Subcutaneous adipose tissue (tissue), 4 donors: ENCODE results near the gene RANBP1. TPM values are rescaled to one million over a fixed set of nuclear protein-coding genes. Genes with fewer than 3 reads are reported as not detected.

Experiments
- total RNA-seq, 4 donors: library from RNA; depleted of rRNA; stranded (reverse); fragments of >200 nt; gene quantifications; one replicate each; pipeline ENCODE4 v1.1.0, GENCODE V29; 2016
- TF ChIP-seq, protein P1 (sequence below): fragments of 450-650 bp; IDR thresholded peaks from one replicate; pipeline ENCODE4 v1.5.1; 2016; ENCODE audit warnings: low read depth, mild to moderate bottlenecking, control low read depth, antibody characterized with exemption, moderate library complexity

The RANBP1 gene
- total RNA-seq, 4 donors from 2014 or later, result 75.1 to 156 (median 116) TPM

DNA sequence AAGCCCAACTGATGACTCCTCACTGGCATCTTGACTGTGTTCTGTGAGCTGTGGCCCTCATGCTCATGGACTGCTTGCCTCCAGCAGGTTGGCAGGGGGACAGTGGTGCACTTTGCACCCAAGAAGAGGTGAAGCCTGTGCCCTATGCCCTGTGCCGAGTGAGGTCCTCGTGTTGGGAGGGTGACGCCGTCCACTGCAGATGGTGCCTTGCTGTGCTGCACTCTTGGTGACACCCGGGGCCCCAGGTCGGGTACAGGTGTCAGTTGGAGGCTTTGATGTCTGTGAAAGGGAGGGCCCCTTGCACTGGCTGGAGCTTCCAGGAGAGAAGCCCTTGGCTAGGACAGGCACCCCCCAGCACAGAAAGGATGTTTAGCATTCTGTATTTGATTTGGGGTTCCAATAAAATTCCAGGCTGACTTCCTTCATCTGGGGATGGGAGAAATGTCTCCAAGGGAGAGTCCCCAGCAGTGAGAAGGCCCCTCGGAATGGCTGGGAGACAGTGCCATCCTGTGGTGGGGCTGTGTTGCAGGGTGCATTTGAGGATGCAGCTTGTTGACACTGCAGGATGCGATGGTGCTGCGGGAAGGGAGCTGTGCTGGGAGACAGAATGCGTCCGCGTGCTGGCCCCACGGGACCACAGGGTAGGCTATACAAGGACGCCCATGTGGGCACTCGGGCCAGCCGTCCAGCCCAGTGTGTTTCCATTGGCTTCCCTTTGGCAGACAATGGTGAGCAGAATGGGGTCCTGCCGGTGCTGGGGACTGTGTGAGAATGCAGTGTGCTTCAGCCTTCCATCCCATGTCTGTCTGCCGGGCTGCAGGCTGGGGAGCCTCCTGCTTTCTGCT is 13.2 kb downstream of the RANBP1 start:
- TF ChIP-seq, protein P1, sequence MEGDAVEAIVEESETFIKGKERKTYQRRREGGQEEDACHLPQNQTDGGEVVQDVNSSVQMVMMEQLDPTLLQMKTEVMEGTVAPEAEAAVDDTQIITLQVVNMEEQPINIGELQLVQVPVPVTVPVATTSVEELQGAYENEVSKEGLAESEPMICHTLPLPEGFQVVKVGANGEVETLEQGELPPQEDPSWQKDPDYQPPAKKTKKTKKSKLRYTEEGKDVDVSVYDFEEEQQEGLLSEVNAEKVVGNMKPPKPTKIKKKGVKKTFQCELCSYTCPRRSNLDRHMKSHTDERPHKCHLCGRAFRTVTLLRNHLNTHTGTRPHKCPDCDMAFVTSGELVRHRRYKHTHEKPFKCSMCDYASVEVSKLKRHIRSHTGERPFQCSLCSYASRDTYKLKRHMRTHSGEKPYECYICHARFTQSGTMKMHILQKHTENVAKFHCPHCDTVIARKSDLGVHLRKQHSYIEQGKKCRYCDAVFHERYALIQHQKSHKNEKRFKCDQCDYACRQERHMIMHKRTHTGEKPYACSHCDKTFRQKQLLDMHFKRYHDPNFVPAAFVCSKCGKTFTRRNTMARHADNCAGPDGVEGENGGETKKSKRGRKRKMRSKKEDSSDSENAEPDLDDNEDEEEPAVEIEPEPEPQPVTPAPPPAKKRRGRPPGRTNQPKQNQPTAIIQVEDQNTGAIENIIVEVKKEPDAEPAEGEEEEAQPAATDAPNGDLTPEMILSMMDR, result no peak

DNA sequence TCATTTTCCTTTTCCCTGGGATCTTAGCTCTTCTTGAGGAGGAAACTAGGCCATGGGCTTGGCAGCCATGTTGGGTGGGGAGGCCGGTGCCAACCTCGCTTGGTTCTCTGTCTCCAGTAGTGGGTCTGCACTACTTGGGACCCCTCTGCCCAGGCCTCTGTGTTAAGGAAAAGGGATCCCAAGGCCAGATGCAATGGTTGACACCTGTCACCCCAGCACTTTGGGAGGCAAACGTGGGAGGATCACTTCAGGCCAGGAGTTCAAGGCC is 13.8 kb downstream of the RANBP1 start:
- TF ChIP-seq, protein P1, result no peak

DNA sequence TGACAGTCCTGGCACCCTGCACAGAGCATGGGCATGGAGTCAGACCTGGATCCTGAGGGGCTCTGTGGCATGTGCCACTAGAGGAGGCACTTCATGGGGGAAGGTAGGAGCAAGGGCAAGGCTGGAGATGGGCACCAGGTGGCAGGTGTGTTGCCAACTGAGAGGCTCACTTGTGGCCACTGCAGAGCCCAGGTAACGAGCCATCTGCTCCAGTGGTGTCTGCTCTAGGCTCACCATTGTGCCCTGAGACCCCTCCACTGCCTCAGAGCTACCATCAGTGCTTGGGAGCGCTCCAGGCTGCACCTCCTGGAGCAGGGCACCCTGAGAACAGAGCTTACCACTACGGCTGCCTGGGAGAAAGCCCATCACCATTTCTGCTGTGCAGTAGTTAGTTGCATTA is 14.4 kb downstream of the RANBP1 start:
- TF ChIP-seq, protein P1, result no peak

DNA sequence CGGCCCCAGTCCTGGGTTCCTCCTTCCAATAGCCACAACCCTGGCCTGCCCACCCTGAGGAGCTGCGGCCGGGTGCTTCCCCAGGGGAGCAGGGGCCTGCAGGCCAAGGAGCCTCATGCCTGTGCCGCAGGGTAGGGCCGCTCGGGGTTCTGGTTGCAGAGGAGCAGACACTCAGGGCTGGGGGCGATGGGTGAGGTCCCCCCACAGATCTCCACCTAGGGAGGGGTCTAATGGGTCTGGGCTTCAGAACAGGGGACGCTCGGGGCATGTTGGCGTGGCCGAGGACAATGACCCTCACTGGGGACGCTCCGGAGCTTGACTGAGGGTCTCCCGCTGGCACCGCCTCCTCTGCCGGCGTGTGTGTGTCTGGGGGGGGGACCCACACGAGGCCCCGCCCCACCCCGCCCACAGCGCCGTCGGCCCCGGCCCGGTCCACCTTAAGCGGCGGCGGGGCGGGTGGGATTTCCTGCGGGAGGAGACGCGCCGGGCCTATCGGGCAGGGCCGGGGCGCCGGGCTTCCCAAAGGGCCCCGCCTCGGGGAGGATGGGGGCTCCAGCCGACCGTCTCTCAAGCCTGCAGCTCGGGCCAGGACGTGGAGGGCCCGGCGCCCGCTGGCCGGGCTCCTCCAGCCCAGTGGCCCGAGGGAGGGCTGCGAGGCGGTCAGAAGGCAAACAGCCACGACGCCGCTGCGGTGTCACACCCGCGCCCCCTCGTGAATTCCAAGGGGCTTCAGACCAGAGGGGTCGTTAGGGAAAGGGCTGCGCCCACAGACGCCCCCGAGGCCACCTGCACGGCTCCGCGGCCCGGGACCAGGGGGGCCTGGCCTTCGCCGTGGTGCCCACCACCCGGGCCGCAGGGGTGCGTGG is 15.1 kb downstream of the RANBP1 start:
- TF ChIP-seq, protein P1, result no peak

DNA sequence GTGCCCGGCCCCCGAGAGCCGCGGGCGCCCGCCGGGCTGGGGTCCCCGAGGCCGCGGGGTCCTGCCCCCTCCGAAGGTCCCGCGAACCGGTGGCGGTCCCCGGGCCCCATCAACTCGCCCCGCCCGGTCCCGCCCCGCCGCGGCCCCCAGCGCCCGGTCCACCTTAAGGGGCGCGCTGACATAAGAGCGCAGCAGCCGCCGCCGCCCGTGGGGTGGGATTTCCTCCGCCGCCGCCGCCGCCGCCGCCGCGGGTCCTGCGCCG is 15.6 kb downstream of the RANBP1 start, which contains the start of gene ZDHHC8:
Gene ZDHHC8 (plus strand): TSS at position 208 of the 262 bp plus-strand sequence. CDS start 144 bp downstream, outside the sequence.
- TF ChIP-seq, protein P1, result no peak

DNA sequence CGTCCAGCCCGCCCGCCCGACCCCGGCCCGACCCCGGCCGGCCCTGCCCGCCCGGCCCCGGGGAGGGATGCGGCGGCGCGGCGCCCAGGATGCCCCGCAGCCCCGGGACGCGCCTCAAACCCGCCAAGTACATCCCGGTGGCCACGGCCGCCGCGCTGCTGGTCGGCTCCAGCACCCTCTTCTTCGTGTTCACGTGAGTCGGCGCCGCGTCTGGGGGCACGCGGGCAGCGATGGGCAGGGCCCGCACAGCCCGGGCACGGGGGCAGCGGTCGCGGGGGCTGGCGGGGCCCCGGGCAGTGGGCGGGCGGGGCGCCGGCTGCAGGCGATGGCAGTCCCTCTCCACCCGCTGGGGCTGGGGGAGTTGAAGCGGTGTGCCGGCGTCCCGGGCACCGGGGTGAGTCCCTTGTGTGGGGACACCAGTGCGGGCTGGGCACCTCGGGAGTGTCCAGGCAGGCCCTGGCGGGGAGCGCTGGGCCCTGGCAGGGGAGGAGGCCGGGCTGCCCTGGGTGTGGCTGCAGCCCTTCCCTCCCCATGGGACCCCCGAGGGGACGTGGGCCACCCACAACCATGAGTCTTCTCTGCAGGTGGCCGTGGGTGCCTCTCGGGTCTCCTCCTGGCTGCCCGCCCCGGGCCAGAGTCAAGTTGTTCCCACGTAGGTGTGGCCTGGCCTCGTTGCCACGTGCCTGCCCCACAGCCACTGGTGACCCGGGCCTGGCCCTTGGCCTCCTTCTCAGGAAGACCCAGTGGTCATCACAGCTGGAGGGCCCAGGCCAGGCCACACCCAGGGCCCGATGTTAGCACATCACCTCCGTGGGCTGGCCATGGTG is 16.2 kb downstream of the RANBP1 start:
- TF ChIP-seq, protein P1, result no peak

DNA sequence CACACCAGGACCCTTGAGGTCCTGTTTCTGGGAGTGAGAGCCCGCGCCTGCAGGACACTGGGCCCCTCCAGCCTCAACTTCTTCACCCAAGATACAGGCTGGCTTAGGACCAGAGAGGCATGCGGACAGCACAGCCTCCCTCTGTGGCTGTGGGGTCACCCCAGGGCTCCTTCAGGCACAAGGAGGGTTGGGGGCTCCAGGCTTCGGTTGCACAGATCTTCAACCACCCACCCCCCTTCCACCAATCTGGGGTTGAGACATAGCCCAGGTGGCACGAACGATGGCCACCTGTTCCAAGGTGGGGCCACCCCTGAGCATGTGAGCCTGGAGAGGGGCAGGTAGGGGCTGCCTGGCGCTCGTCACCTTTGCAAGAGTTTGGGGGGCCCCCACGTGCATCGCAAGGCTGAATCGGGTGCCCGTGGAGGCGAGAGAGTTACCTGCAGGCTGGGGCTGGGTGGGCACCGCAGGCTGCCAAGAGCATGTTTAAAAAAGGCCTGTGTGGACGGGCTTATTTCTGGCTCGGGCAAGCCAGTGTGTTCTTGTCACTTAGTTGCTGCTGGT is 16.9 kb downstream of the RANBP1 start:
- TF ChIP-seq, protein P1, result no peak
